Astrocyte of the spinal cord (primary cell): ENCODE measurements around the gene GPR146.

ENCODE experiments used
- DNase-seq: peaks from one replicate; pipeline ENCODE4 v3.0.0; 2011; ENCODE audit warnings: low read depth, low spot score
- H3K4me3 ChIP-seq: 2 replicates; pipeline ENCODE4 v1.5.1; 2011; ENCODE audit warnings: low read depth, mild to moderate bottlenecking, low read length, moderate library complexity
- CTCF ChIP-seq: IDR thresholded peaks from 2 replicates; pipeline ENCODE4 v1.5.1; 2012; ENCODE audit warnings: low read depth, mild to moderate bottlenecking, low read length, inconsistent platforms
- in situ Hi-C: cut with HindIII; loops from 2 replicates; pipeline ENCODE4 v1.10.0; 2017; ENCODE audit warnings: low sequenced_read_pairs

The GPR146 gene

GRCh38 chr7:1100386-1100785, 56.0 kb downstream of the GPR146 start:
- no peak for TF ChIP-seq CTCF
- in situ Hi-C loops, result no loop called here
- no peak overlapping the region for H3K4me3 ChIP-seq
- DNase-seq, result no peak

- no peak for TF ChIP-seq CTCF
- in situ Hi-C loops, result no loop called here
- DNase-seq, result no peak
These were observed 56.7 kb downstream of the GPR146 start for GRCh38 chr7:1100834-1101562.

GRCh38 chr7:1101563-1102431, 57.5 kb downstream of the GPR146 start:
- no peak overlapping the region for H3K4me3 ChIP-seq
- no peak for DNase-seq
- in situ Hi-C loops, result no loop called here
- no peak for TF ChIP-seq CTCF

More at GRCh38 chr7:1100834-1101562, 56.7 kb downstream of the GPR146 start:
- H3K4me3 ChIP-seq, result no peak overlapping the region

- in situ Hi-C loops, result no loop called here
- no peak for DNase-seq
- no peak for TF ChIP-seq CTCF
- no peak overlapping the region for H3K4me3 ChIP-seq
These were observed 58.9 kb downstream of the GPR146 start for GRCh38 chr7:1103009-1103788.

- in situ Hi-C loops, result no loop called here
- H3K4me3 ChIP-seq, result no peak overlapping the region
These were observed 59.6 kb downstream of the GPR146 start for GRCh38 chr7:1103789-1104515.

More at GRCh38 chr7:1103789-1104515, 59.6 kb downstream of the GPR146 start:
- DNase-seq, result no peak
- TF ChIP-seq CTCF, result no peak
